Measurements from ENCODE around the gene PTX4.

Gene PTX4

GRCh38 chr16:1520461-1520860 lies 31.7 kb upstream of the PTX4 start:
- no peak for TF ChIP-seq CTCF (conservative IDR thresholded peaks at IDR 0.05; ENCODE audit: low read length)
- H3K4me3 ChIP-seq (ENCODE audit: low read length), result no peak overlapping the region
- no peak for DNase-seq (ENCODE audit: low read depth)

GRCh38 chr16:1519831-1520230 lies 31.1 kb upstream of the PTX4 start:
- TF ChIP-seq CTCF (conservative IDR thresholded peaks at IDR 0.05; ENCODE audit: low read length), result no peak
- H3K4me3 ChIP-seq (ENCODE audit: low read length), result no peak overlapping the region
- no peak for DNase-seq (ENCODE audit: low read depth)

- H3K4me3 ChIP-seq (ENCODE audit: low read length), result no peak overlapping the region
- DNase-seq (ENCODE audit: low read depth), result no peak
- no peak for TF ChIP-seq CTCF (conservative IDR thresholded peaks at IDR 0.05; ENCODE audit: low read length)
Observed at GRCh38 chr16:1518626-1519135, 29.9 kb upstream of the PTX4 start.

- TF ChIP-seq CTCF (conservative IDR thresholded peaks at IDR 0.05; ENCODE audit: low read length), result no peak
- no peak overlapping the region for H3K4me3 ChIP-seq (ENCODE audit: low read length)
- no peak for DNase-seq (ENCODE audit: low read depth)
Observed at GRCh38 chr16:1514507-1514906, 25.8 kb upstream of the PTX4 start.

- H3K4me3 ChIP-seq (ENCODE audit: low read length), result no peak overlapping the region
- no peak for TF ChIP-seq CTCF (conservative IDR thresholded peaks at IDR 0.05; ENCODE audit: low read length)
- no peak for DNase-seq (ENCODE audit: low read depth)
Observed at GRCh38 chr16:1512774-1513173, 24.0 kb upstream of the PTX4 start.

GRCh38 chr16:1511662-1512569 lies 23.2 kb upstream of the PTX4 start:
- no peak overlapping the region for H3K4me3 ChIP-seq (ENCODE audit: low read length)
- no peak for DNase-seq (ENCODE audit: low read depth)
- TF ChIP-seq CTCF (conservative IDR thresholded peaks at IDR 0.05; ENCODE audit: low read length), result no peak

- no peak for DNase-seq (ENCODE audit: low read depth)
- H3K4me3 ChIP-seq (ENCODE audit: low read length), result no peak overlapping the region
- no peak for TF ChIP-seq CTCF (conservative IDR thresholded peaks at IDR 0.05; ENCODE audit: low read length)
Observed at GRCh38 chr16:1510941-1511351, 22.2 kb upstream of the PTX4 start.
